DND-41 (cell line): ENCODE data around the gene RBL2.

Experiments
- ATAC-seq: fragments of 200-7000 bp; cut with Tn5 transposase; 3 replicates; pipeline ENCODE4 v1.9.1; 2021; ENCODE audit warnings: low read depth; ENCODE audit not compliant: insufficient read depth
- DNase-seq: peaks from one replicate; pipeline ENCODE4 v3.0.0-alpha.2; 2020
- H2AFZ ChIP-seq: 2 replicates; pipeline ENCODE4 v1.6.0; 2012; ENCODE audit warnings: low read depth, low read length
- H3K27ac ChIP-seq: 2 replicates; pipeline ENCODE4 v1.5.1; 2012; ENCODE audit warnings: low read length, inconsistent platforms
- H3K27me3 ChIP-seq: fragments of 200-600 bp; sonication (generic); 2 replicates; pipeline ENCODE4 v1.6.0; 2012; ENCODE audit warnings: low read length, mild to moderate bottlenecking, inconsistent platforms; ENCODE audit not compliant: insufficient read depth, poor library complexity
- H3K36me3 ChIP-seq: 2 replicates; pipeline ENCODE4 v1.5.1; 2012; ENCODE audit warnings: low read length, inconsistent platforms; ENCODE audit not compliant: insufficient read depth
- H3K4me1 ChIP-seq: 2 replicates; pipeline ENCODE4 v1.5.1; 2012; ENCODE audit warnings: mild to moderate bottlenecking, low read length; ENCODE audit not compliant: insufficient read depth
- H3K4me2 ChIP-seq: 2 replicates; pipeline ENCODE4 v1.6.0; 2012; ENCODE audit warnings: mild to moderate bottlenecking, moderate library complexity, low read length, inconsistent platforms; ENCODE audit not compliant: insufficient read depth
- H3K4me3 ChIP-seq, 2 experiments: fragments of 200-600 bp in 1 of 2; shearing (Covaris generic) in 1 of 2; 2 replicates each; pipeline ENCODE4 v1.5.1; 2012 to 2016; ENCODE audit warnings: inconsistent platforms in 2 of 2, low read length in 2 of 2, mild to moderate bottlenecking in 2 of 2, low read depth in 1 of 2, moderate library complexity in 1 of 2
- H3K79me2 ChIP-seq: 2 replicates; pipeline ENCODE4 v1.6.0; 2012; ENCODE audit warnings: low read length, inconsistent platforms; ENCODE audit not compliant: insufficient read depth
- H3K9ac ChIP-seq: 2 replicates; pipeline ENCODE4 v1.6.0; 2012; ENCODE audit warnings: low read depth, mild to moderate bottlenecking, inconsistent platforms, low read length, moderate library complexity
- H3K9me3 ChIP-seq: 2 replicates; pipeline ENCODE4 v1.5.1; 2012; ENCODE audit warnings: low read length, moderate library complexity, mild to moderate bottlenecking, inconsistent platforms; ENCODE audit not compliant: insufficient read depth, severe bottlenecking
- H4K20me1 ChIP-seq: 2 replicates; pipeline ENCODE4 v1.6.0; 2012; ENCODE audit warnings: low read length; ENCODE audit not compliant: insufficient read depth
- CTCF ChIP-seq: IDR thresholded peaks from 2 replicates; pipeline ENCODE4 v1.5.1; 2012; ENCODE audit warnings: borderline replicate concordance, low read length, moderate library complexity, mild to moderate bottlenecking; ENCODE audit not compliant: poor library complexity, severe bottlenecking; ENCODE audit errors: extremely low read depth
- EZH2 ChIP-seq: IDR thresholded peaks from 3 replicates; pipeline ENCODE4 v1.6.1; 2012; ENCODE audit warnings: borderline replicate concordance, low read depth, mild to moderate bottlenecking, moderate library complexity, low read length, inconsistent platforms; ENCODE audit not compliant: severe bottlenecking

RBL2 gene

DNA sequence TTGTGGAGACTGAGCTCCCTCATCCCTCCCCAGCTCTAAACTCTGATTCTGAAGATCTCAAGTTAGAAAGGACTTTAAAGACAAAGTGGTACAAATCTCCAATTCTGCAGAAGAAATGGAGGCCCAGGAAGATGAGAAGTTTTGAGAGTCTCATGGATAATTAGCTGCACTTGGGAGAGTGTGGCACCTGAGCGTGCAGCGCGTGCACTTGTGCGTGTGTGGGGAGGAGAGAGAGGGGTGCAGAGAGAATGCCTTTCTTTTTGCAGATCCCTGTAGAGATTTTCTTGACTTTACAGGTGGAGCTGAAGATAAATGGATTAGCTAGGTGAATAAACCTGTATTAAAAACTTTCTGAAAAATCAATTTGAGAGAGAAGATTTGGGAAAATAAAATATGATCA lies 83.6 kb downstream of the RBL2 start:
- no peaks in the 10 kb centered on the region for H3K79me2 ChIP-seq
- H3K4me1 ChIP-seq = peaks cover 60% of the 10 kb centered on the region
- peaks cover 2% of the 10 kb centered on the region for H3K9me3 ChIP-seq
- 0 out of 2 replicates have a peak, but pooled peaks cover 3% of the 10 kb centered on the region for H4K20me1 ChIP-seq
- no peaks in the 10 kb centered on the region for H3K36me3 ChIP-seq
- no peaks in the 10 kb centered on the region for H3K27me3 ChIP-seq
- H3K4me2 ChIP-seq = peak overlapping the region; percentile 80
- TF ChIP-seq CTCF (no peak), EZH2 (no peak)
- ATAC-seq (peak; percentile 20; the same call in 1 of the 3 replicates), DNase-seq (peak; percentile 51)
- peak overlapping the region; percentile 83 for H3K27ac ChIP-seq
- no peak overlapping the region for H2AFZ ChIP-seq
- peak overlapping the region; percentile 49 for H3K9ac ChIP-seq
- H3K4me3 ChIP-seq = peak overlapping the region in 1 of 2 experiments; percentile 56; a peak in 2 of 4 replicates

DNA sequence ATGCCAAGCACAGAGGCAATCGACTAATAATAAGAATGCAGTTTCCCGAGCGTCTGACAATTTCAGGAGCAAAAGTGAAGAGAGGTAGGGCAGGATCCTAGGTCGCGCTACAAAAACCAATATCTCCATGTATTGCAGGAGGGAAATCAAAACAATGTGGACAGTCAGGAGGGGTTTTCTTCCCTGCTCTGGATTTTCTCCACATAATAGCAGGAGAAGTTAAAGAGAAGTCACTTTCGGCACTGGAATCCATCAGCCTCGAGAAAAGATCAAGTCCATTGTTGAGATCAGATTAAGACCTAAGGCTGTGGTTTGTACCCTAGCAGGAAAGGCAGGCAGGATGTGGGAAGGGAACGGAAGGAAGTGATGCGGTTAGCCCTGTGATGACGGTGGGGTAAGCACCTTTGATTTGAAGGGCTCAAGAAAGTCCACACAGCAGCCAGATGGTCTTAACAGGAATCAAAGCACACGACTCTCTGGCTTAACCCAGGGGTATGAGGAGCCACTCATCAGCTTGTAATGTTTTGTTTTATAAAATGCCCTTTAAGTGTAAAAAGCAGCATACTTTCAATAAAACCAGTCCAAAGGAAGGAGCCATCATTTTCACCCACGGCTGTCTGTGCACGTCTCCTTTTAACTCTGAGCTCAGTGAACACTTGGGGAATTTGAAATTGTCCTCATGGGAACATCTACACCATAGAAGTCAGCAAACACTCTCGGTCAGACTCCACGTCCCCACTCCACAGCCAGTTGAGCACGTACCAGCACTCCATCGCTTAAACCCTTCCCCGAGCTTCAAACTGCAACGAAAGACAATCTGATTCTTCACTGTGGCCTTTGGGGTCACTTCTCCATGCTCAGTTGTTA lies 84.5 kb downstream of the RBL2 start:
- TF ChIP-seq CTCF (no peak), EZH2 (no peak)
- 0 out of 2 replicates have a peak, but pooled peaks cover 3% of the 10 kb centered on the region for H4K20me1 ChIP-seq
- H3K79me2 ChIP-seq = no peaks in the 10 kb centered on the region
- peak overlapping the region; percentile 80 for H3K4me2 ChIP-seq
- H3K9me3 ChIP-seq = peaks cover 2% of the 10 kb centered on the region
- H3K4me3 ChIP-seq = peak overlapping the region; percentile 5 to 56; a peak in 3 of 4 replicates
- no peaks in the 10 kb centered on the region for H3K27me3 ChIP-seq
- H3K36me3 ChIP-seq = no peaks in the 10 kb centered on the region
- peak overlapping the region; percentile 83 for H3K27ac ChIP-seq
- peak; percentile 92 for DNase-seq
- peaks cover 60% of the 10 kb centered on the region for H3K4me1 ChIP-seq
- H3K9ac ChIP-seq = peak overlapping the region; percentile 49
- ATAC-seq = peak; percentile 93
- H2AFZ ChIP-seq = 0 out of 2 replicates have a peak overlapping the region, but pooled peaks have one; percentile 17

DNA sequence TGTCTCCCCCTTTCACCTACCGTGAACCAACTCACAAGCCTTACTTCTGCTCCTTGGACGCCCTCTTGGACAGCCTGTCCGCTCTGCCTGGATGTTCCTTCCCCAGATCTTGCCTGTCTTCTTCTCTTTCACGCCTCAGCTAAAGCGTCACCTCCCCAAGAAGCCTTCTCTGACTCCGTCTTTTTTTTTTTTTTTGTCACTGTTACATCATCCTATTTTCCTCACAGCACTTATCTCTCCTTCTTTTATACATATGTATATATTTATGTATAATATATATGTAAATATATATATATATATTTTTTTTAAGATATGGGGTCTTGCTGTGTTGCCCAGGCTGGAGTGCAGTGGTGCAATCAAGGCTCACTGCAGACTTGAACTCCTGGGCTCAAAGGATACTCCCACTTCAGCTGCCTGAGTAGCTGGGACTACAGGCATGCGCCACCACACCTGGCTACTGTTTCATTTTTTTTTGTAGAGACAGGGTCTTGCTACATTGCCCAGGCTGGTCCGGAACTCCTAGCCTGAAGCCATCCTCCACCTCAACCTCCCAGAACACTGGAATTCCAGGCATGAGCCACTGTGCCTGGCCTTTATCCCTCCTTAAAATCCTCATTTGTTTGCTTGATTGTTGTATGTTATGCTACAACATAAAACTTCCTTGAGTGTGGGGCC lies 85.3 kb downstream of the RBL2 start:
- Histone ChIP-seq H3K9me3 (no peaks in the 10 kb centered on the region), H3K36me3 (no peaks in the 10 kb centered on the region), H2AFZ (no peak overlapping the region), H3K79me2 (no peaks in the 10 kb centered on the region), H3K4me3 (peak overlapping the region in 1 of 2 experiments; percentile 56; a peak in 2 of 4 replicates), H3K9ac (peak overlapping the region; percentile 35), H3K27ac (peak overlapping the region; percentile 83), H3K4me1 (peaks cover 60% of the 10 kb centered on the region), H4K20me1 (0 out of 2 replicates have a peak, but pooled peaks cover 3% of the 10 kb centered on the region), H3K4me2 (peak overlapping the region; percentile 80), H3K27me3 (no peaks in the 10 kb centered on the region)
- no peak for ATAC-seq
- DNase-seq = no peak
- no peak for TF ChIP-seq EZH2
